DMS153 (cell line): Measurements from ENCODE around the gene TBC1D2.
"Not testable (repeated sequence)": the region's sequence is repeated elsewhere in the genome, so short reads cannot be mapped to it uniquely, and the experiment has no call there.

Experiments
- DNase-seq: peaks from one replicate; lab custom pipeline; 2025; lab: John Stamatoyannopoulos, UW

Gene TBC1D2

DNA sequence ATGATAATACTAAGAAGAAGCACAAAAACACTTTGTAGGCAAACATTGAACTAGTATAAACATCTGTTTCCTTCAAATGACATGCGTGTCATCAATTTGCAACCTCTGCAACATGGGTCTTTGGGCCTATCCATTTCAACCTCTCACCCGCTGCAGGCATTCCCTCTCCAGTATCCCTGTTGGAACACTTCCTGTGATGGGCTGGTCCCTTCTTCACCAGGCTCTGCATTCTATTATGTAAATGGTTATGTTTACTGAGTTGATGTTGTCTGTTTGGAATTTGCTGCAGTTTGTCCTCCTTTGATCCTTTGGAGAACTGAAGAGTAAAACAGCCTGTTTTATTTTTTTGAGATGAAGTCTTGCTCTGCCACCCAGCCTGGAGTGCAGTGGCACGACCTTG, 16.6 kb upstream of the TBC1D2 start:
- no peak for DNase-seq

DNA sequence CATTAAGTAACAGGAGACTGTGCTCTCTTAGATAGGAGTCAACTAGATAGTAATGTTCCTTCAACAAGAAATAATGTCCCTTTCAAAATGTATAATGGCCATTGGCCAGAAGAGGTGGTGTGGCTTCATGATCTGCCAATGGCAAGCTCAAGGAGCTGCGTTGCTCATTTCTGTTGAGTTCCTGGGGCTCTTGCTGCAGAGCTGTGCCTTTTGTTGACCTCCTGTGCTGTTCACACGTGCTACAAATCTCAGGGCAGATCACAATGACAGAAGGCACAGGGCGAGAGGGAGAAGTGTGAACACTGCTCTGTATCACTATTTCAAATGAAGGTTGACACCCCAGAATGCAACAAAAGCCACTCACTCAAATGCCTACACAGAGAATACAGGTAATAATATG, 16.0 kb upstream of the TBC1D2 start:
- no peak for DNase-seq

DNA sequence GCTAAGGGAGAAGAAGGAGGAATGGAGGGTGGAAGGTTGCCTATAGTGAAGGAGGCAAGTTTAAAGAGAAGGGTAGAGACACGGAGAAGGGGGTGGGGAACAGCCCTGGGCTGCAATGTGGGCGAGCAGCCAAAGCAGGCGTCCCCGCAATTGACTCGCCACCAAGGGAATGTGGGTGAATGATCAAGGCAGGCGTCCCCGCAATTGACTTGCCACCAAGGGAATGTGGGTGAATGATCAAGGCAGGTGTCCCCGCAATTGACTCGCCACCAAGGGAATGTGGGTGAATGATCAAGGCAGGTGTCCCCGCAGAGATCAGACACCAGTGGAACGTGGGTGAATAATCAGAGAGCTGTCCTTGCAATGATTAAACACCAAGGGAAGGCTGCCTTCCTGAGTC, 14.8 kb upstream of the TBC1D2 start:
- not testable (repeated sequence) for DNase-seq

DNA sequence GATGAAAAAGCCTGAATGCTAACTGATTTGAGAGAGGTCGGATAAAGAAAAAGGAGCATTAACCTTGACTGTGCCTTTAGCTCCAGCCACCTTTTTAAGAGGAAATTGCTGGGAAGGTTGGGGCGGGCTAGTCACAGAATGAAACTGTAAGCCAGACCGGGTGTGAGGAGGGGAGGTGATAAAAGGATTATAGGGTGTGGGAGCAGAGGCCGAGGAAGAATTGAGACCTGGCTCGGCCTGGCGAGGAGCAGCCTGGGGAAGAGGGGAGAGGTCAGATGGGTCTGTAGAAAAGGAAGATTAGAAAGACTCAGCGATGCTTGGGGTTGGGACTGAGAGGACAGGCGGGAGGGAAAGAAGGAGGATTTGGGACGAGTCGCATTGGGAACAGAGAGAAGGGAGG, 14.2 kb upstream of the TBC1D2 start:
- DNase-seq, result not testable (repeated sequence)

DNA sequence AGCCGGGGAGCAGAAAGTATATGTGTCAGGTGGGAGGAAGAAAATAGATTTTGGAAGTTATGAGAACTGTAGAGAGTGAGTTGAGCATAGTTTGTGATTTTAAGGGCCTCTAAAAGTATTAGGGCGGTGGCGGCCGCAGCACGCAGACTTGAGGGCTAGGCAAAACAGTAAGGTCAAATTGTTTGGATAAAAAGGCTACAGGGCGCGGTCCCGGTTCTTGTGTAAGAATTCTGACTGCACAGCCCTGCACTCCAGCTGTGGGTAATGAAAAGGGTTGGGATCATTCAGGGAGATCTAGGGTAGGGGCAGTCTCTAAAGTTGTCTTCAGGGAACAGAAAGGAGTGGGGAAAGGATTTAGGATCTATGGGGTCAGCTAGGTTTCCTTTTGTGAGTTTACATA, 12.1 kb upstream of the TBC1D2 start:
- not testable (repeated sequence) for DNase-seq

DNA sequence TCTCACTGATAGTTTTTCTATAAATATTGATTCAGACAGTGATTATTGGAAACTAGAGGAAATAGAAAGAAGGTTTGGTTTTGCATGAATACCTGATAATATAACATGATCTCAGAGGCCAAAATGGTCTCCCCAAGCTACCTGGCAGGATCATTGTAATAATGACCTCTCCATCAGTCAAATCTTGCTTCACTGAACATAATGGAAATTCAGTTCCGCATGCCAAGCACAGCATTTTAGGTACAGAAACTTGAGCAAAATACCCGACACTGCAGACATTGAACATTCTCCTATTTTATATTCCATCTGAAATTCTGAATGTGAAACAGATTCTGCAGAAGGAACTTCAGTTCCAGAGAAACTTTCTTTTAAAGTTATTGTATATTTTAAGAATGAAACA, 9.1 kb upstream of the TBC1D2 start:
- no peak for DNase-seq

DNA sequence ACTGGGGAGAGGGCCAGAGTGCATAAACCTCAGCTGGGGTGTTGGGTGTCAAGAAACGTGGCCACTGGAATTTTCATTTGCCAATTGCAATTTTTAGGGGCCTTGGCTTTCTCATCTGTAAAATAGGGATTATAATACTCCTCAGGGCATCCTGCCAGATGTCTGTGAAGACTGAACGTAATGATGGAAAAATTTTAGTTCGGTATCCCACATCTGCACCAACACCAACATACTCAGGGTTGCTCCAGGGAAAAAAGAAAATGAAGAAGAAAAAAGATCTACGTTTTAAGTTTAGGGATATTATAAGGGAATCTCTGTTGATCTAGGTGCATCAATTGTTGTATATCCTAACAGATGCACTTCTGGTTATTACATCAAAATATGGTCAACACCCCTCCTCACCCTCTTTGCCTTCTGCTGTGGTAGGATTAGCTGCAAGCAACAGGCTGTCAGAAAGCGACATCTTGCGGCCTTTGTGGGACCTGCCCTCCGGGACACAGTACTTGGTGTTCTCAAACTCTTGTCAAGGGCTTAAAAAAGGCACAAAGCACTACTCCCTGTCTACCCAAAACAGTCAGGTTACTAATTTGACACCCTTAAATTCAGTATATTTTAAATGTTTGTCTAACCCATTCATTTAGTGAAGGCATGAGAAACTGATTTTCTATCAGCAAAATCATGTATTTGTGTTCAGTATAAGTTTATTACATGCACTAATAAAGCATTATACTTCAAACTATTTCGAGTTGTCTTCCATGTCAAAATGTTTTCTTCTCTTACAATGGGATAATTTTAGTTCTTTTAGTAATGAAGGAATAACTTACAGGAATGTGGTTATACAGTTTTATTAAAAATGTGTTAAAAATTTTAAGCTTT, 8.3 kb upstream of the TBC1D2 start:
- peak; percentile 50 for DNase-seq

DNA sequence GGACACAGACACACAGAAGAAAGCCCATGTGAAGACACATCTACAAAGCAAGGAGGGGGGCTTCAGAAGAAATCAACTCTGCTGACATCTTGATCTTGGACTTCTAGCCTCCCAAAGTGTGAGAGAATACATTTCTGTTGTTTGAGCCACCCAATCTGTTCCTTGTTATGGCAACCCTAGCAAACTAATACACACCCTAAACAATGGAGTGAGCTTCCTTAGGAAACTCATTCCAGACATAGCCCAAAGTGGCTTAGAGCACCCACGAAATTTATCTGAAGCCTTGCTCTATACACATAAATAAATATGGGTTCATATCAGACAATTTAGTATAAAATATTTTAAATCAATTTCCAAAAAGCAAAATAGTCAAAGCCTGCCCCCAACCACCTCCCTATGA, 7.6 kb upstream of the TBC1D2 start:
- no peak for DNase-seq

DNA sequence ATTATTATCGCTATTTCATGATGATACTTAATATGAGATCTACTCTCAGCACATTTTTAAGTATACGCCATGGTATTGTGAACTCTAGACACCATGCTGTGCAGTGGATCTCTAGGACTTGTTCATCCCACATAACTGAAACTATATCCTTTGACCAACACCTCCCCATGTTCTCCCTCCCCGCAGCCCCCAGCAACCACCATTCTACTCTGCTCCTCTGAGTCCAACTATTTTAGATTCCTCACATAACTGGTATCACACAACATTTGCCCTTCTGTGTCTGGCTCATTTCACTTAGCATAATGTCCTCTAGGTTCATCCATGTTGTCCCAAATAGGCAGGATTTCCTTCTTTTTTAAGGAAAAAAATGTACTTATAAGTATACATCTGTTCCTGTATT, 6.6 kb upstream of the TBC1D2 start:
- no peak for DNase-seq

DNA sequence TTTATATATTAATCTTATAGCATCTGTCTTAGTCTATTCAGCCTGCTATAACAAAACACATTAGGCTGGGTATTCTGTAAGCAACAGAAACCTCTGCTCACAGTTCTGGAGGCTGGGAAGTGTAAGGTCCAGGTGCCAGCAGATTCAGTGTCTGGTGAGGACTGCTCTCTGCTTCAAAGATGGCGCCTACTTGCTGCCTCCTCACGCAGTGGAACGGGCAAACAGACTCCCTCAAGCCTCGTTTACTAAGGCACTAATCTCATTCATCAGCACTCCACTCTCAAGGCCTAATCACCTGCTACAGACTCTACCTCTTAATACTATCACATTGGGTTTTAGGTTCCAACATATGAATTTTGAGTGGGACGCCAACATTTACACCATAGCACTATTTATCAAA, 5.2 kb upstream of the TBC1D2 start:
- no peak for DNase-seq

DNA sequence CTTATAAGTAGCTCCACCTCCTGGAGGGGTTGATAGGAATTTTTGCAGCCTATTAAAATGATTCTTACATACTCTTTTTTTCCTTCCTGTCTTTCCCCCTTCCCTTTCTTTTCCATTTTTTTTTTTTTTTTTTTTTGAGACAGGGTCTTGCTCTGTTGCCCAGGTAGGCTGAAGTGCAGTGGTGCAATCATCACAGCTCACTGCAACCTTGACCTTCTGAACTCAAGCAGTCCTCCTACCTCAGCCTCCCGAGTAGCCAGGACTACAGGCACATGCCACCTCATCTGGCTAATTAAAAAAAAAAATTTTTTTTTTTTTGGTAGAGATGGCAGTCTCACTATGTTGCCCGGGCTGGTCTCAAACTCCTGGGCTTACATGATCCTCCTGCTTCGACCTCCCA, 4.3 kb upstream of the TBC1D2 start:
- DNase-seq, result no peak

DNA sequence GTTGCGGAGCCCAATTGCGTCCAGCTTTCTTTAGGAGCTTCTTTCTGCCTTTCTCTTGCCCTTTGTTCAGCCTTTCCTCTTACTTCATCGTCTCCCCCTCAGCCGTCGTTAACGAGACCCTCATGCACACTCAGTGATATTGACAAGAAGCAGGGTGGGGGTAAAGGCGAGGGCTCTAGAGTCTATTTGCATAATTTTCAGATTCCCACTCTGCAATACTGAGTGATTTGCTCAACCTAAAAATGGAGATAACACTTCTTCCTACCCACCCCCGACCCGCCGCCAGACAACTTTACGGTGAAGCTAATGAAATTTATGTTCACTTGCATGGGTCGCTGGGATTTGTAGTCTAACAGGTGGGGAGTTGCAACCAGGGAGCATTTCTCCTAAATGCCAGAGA, 1.3 kb upstream of the TBC1D2 start:
- no peak for DNase-seq

DNA sequence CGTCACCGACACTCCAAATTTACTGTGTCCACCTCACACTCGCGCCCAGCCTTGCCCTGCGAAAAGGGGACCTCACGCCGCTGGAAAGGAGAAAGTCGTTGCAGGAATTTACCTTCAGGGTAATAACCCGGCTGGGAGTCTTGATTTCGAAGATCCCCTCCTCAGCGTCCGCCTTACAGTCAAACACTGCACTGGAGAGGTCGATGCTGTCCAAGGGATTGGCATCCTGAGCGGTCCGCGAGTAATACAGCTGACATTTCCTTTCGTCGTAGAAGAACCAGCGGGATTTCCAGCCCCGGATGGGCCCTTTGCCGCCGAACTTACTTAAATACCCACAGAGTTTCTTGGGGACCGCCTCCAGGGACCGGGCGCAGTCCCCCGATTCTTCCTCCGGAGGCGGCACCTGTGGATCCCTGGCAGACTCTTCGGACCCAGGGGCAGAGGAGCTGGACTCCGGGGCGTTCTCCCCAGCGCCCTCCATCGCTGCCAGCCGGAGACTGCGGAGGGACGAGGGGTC, 330 bp downstream of the TBC1D2 start:
- DNase-seq, result no peak

DNA sequence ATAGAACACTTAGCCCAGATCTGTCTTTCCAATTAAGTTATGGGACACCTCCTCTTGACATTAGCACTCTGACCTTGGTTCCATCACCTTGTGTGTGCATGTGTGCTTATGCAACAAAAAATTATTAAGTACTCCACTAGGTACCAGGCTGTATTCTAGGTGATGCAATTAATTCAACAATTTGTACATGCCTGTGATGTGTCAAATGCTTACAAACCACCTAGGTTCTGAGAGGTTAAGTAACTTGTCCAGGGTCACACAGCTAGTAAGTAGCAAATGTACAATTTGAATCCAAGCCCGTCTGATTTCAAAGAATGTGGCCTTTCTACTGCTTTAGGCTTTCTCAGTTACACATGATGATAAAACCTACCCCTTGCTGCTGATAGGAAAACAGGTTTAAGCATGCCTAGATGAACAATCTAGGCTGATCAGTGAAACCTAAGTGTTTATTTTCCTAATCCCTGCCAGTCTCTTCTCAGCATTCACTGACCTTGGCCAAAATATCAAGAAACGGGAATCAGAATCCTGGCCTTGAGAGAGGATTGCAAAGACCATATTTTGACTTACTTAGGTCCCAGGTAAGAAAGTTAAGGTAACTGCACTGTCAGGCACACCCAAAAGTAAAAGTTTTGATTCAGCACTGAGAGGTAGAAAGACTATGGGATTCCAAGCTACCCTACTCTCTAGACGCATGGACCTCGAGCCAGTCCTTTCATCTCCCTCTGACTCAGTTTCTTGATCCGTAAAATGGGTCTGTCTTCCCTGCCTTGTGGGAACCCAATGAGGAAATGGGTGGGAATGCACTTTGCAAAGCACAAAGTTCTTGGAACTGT, 1.0 kb downstream of the TBC1D2 start:
- no peak for DNase-seq

DNA sequence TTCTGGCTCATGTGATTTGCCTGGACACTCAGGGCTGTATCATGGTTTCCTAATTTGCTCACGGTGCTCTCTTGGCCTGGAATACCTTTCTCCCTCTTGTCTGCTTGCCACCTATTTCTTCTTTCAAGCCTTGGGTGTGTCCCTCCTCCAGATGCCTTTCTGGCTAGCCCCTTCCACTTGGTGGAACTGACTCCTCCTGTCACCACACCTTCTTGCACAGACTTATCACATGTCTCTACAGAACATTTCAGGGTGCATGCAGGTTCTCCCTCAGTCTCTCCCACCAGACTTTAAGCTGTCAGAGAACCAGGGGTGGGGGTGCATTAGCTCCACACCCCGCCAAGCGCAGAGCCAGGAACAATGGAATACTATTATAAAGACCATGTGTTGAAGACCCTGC, 1.9 kb downstream of the TBC1D2 start:
- no peak for DNase-seq

DNA sequence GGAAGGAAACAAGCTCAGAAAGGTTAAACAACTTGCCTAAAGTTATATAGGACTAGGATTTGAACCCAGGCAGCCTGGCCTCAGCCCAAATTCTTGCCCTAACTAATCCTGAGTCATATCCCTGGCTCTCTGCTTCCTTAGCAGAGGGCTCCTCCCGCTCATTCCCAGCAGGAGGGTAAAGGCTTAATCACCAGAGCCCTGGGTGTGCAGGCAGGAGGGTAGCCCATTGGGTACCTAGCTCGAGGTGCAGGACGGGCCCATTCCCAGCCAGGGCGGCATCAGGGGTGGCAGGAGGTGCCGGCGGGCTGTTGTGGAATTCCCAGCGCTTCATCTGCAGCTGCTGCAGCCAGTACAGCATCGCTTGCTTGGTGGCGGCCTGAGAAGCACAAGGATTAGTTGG, 3.9 kb downstream of the TBC1D2 start:
- no peak for DNase-seq

DNA sequence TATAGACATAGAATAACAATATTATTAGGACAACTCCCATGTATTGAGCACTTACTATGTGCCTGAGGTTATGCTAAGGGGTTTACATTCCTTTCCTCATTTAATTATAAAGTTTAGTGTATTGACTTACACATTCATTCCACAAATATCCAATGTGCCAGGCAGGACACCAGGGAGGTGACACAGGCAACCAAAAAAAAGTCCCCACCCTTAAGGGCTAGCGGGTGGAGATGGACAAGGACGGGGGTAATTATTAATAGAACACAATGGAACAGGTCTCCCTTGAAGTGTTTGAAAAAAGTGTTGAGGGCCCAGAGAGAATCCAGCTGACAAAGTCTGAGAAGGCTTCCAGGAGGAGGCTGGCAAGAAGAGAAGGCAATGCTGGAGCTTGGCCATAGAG, 5.7 kb downstream of the TBC1D2 start:
- no peak for DNase-seq

DNA sequence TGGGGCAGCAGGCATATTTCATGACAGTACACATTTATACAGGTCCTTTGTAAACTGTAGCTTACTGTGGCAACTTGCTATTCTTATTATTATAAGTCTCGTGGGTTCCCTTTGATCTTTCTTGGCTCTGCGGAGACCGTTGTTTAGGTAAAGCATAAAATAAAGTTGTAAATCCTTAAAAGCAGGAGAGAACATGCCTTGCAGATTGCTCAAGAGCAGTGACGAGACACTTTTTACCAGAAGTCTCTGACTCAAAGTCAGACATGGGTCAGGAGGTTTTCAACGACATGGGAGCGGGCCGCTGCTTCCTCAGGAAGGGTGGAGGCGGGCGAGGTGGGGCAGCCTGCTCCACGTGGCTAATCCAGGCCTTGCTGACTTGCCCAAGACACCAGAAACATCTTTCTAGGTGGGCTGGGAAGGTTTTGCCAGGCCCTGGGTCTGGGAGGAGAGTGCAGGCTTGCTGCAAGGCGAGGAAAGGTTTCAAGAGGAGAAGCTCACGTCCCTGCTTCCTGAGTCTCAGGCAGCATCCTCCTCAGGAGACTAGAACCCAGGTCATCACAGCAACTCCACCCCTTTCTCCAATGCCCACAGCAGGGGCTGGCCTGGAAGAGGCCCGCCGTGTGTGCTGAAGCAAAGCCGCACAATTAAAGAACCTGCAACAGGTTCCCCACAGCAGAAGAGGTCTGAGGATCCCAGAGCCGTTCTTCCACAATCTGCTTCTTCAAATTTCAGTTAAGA, 6.5 kb downstream of the TBC1D2 start:
- no peak for DNase-seq

DNA sequence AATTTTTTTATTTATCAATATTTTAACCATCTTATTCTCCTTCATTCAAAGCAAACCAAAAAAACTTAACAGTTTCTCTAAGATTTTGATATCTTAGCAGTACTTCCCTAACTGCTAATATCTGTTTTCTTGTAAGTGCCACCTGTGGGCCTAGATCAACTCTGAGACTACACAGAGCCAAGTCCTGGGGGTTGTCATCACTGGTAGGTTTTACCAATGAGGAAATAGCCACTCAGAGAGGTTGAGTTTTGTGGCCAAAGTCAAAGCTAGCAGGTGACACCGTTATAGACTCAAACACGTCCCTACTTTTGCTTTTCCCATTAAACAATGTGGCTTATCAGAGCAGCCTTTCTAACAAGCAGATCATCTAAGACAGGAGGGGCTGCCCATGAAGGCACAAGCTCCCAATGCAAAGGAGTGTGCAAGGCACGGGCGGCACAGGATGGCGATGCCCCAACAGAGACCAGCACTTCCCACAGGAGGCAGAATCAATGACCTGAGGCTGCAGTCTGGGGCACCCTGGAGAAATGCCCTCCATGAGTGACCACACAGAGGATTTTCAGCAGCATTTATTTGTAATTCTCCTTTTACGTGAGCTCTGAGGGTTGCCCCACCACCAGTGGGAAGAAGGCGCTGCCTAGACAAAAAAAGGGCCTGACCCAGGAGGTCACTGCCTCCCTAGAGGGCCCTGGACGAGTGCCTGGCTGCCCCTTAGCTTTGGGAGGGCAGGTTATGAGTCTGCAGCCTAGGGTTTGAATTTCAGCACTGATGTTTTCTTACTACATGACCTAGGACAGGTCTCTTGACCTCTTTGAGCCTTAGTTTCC, 7.4 kb downstream of the TBC1D2 start:
- no peak for DNase-seq

DNA sequence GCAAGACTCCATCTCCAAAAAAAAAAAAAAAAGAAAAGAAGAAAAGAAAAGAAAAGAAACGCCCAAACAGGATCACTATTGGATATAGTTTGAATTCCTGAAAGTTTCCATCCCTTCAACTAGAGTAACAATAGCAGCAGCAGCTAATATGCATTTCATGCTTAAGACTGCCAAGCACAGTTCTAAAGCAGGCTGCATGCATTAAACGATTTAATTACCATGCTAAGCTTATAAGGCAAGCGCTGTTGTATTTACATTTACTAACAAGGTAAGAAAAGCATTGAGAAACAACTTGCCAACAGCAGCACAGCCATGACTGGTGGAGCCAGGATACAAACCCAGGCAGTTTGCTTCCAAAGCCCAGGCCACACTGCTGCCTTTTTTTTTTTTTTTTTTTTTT, 13.0 kb downstream of the TBC1D2 start:
- DNase-seq, result no peak
